IPS-NIHi11 (cell line): ENCODE data around the gene PRKCA.
A peak's percentile ranks its signal among the peaks of the same experiment; 100 is the strongest.

Experiments
- DNase-seq: peaks from one replicate; pipeline ENCODE4 v3.0.0; 2012; ENCODE audit warnings: mixed read lengths, low spot score

PRKCA gene

DNA sequence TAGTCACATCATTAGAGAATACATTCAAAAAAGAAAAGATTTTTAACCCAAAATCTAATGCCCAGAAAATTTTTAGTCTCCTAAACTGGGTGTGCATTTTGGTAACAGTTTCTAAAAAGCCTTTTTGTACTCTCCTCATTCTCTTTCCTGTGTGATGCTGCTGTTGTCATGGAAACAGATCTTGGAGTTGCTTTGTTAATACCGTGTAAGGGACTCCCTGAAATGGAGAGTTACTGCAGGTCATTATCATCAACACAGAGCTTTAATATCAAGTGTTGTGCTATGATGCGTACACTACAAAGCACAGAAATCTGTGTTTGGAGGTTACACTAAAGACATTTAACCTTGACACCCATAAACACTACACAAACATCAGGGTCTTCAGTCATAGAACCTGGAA is 216.3 kb downstream of the PRKCA start:
- no peak for DNase-seq

DNA sequence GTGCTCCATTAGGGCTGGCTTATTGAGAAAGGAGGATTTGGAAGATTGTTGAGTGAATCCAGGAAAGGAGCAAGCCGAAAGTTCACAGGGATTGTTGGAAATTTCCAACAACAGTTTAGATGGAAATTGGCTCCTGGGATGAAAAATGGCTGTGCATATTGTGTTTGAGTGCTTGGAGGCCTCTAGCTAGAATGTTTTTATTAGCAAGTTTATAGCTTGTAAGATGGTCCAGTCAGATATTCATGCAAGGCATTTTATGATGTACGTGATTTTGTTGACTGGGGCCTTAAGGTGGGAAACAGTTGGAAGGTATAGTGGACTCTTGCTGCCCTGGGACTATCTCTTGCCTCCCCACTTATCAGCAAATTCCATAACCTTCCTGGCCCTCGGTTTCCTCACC is 216.7 kb downstream of the PRKCA start:
- DNase-seq: no peak

DNA sequence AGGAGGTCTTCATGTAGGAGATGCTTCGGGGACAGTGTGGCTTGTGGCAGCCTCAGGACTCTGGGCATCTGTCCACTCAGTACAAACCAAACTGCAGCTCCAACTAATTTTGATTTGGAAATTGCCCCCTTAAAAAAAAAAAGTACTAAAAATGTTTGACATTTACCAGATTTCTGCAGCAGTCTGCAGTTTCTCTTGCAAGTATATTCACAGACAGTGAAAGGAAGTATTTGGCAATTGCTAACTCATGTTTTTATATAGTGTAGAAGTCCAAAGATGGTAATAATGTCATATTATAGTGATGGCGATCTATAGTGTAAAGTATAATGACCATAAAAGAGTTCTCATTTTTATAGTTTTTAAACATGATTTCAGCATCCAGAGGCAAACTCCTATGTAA is 218.6 kb downstream of the PRKCA start:
- no peak for DNase-seq

DNA sequence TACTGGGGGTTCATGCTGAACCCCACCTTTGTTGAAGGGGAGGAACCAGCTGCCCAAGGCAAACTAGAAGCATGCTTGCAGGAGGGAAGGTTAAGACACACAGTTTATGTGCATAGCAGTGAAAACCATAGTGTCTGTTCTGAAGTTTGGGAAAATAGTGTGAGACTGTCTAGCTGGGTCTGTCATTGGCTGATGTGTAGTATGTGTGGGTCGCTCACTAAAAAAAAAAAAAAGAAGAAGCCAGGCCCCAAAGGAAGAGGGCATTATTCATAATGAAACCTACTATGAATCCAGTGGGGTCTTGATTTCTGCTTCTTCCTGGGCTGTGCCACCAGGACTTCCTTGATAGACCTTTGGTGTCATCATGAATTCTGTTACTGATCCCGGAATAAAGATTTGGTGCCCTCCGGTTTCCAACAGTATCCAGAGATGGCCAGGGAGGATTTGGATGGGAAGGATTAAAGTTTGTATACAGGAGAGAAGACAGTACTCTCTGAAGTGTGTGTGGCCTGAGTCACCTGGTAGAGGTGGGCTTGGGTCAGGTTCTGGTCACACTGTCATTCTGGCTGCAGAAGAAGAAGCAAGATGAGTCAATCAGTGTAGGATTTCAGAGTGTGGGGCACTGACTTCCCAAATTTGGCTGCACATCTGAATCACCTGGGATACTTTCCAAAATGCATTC is 220.3 kb downstream of the PRKCA start:
- no peak for DNase-seq

DNA sequence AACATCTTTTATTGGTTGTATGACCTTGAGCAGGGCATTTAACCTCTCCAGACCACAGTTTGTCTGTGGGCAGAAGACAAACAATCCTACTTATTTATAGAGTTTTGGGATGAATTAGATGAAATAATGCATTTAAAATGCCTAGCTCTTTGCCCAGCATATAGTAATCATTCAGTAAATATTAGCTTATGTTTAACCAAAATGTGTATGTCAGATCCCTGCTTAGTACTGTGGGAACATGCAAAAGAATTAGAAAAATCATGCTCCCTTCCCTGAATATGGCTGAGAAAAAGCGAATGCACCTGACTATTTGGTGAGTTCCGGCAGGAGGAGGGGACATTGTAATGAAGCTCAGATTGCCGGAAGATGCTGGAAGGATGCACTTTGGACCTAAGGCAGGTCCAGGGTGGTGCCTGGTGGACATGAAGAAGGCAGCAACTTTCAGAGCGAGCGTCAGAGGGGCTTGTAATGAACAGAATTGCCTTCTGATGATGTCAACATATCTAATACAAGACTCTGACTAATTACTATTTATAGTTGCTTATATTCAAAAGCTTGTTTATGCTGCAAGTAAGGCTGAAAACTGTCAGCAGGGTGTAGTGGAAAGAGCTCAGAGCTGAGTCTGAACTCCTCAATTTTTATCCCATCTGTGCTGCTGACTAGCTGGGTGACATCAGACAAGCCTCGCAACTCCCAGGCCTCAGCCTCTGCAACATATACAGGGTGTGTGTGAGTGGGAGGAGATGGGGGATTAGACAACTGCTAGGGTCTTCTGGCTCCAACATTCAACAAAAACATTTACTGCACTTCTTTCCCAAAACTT is 221.2 kb downstream of the PRKCA start:
- no peak for DNase-seq

- no peak for DNase-seq
These were observed 222.5 kb downstream of the PRKCA start for GRCh38 chr17:66524877-66525276.

GRCh38 chr17:66525338-66525737 is 222.9 kb downstream of the PRKCA start:
- no peak for DNase-seq

DNA sequence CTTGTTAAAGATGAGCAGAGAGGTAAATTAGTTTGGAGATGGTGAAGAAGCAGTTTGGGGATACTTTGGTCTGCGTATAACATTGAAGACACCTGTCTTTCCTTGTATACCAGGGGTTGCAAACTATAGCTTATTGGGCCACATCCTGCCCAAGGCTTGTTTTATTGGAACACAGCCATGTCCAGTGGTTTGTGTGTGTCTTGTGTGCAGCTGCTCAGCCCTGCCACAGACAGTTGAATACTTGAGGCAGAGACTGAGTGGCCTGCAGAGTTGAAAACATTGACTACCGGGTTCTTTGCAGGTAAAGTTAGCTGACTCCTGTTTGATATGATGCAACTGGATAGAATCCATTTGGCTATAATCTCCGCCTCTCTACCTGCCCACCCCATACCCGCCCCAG is 224.4 kb downstream of the PRKCA start:
- DNase-seq: no peak

GRCh38 chr17:66527335-66527734 is 224.9 kb downstream of the PRKCA start:
- DNase-seq: no peak

GRCh38 chr17:66531851-66532295 is 229.5 kb downstream of the PRKCA start:
- DNase-seq: no peak

DNA sequence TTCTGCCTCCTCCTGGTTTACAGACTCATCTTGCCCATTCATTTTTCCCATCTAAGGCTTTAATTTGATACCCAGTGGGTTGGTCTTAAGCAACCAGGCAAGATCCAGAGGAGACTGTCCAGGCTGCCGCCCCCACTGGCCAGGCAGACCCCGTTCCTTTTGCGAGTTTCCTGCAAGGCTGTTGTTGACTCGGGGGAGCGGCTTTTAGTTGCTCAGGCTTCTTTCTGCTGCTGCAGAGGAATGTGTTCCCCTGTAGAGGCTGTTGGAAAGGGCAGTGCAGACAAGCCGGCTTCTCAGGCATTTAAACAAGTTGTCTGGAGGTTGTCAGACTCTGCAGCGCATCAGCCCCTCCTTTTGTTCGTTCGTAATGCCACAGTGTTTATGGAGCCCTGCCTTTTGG is 231.2 kb downstream of the PRKCA start:
- DNase-seq: peak; percentile 54

GRCh38 chr17:66533986-66534385 is 231.6 kb downstream of the PRKCA start:
- DNase-seq: no peak

DNA sequence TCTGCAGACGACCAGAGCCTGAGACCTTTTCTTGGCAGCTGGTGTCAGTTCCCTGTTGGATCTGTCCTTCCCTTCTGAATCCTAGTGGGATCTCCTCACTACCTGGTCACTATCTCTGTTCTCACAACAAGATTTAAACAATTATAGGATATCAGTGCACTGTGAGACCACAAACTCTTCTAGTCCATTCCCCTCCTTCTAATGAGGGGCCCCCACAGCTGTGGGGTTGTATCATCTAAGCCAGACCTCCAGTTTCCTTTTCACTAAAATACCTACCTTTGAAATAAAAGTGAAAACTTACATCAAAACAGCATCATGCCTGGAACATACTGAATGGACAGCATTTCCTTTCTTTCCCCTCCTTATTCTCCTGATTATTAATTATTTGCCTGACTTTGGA is 233.2 kb downstream of the PRKCA start:
- DNase-seq: no peak

GRCh38 chr17:66537502-66537901 is 235.1 kb downstream of the PRKCA start:
- no peak for DNase-seq

DNA sequence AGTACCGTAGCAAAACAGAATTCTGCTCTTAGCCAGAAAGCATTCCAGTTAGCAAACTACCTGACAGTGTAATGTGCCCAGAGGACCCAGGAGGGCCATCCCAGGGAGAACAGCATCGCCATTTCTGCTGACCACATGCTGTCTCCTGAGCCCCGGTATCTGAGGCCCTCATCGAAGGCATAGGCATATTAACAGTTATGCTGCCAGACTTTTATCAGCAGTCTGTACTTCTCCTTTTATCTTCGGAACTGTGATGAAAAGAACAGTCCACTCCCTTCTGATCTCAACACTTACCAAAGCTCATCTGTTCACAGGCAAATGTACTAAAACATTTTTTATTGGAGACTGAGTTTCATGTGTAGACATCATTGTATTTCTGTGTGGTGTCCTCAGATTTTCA is 236.4 kb downstream of the PRKCA start:
- no peak for DNase-seq

- DNase-seq: peak; percentile 64
These were observed 237.8 kb downstream of the PRKCA start for GRCh38 chr17:66540131-66540781.

DNA sequence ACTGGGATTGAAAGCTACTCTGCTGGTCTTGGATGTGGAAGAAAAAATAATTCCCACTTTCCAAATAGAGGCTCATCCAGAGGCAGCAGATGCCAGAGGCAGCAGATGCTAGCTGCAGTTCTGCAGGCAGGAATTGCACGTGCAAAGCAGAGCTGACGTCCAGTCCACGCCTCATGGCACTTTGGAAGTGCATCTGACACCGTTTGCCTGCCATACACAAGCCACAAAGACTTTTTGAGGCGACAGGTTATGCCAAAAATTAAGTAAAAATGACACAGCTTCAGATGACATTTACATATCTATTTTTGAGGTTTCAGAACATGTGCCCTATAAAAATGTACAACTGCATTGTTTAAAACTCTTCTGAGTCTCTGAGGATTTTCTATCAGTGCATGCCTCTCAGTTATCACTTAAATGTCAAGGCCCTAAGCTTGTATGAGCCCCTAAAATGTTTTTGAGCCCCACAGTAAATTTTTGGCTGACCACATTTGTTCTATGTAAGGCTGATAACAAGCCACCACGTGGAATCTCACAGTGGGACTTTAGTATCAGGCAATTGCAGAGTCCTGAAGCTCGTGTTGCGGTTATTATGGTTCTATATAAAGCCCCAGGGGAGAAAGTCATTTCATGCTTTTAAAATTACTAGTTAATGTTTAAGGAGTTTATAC is 239.2 kb downstream of the PRKCA start:
- DNase-seq: no peak

GRCh38 chr17:66542129-66542966 is 239.9 kb downstream of the PRKCA start:
- no peak for DNase-seq

GRCh38 chr17:66542967-66543520 is 240.6 kb downstream of the PRKCA start:
- DNase-seq: no peak

DNA sequence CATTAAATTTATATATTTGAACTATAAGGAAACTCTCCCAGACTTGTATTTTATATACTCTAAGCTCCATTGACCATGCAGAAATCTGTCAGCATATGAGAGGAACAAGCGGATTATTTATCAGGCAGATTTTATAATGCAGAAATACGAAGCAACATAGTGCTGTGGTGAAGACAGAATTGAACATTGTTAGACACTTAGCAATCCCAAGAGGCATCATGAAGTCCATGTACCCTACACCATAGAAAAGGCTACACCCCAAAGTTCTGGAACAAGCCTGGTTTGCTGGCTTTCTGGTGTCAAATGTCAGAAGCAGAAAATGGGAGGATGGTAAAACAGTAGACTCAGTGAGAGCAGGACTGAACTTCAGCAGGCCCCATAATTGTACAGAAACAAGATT is 241.1 kb downstream of the PRKCA start:
- no peak for DNase-seq

- DNase-seq: no peak
These were observed 243.5 kb downstream of the PRKCA start for GRCh38 chr17:66545918-66546317.
